HepG2 (cell line): ENCODE results near the gene MRPL20. TPM values are rescaled to one million over a fixed set of nuclear protein-coding genes. Genes with fewer than 3 reads are reported as not detected.

Source experiments
- KMT2A ChIP-seq: sonication (generic); formaldehyde crosslinking; IDR thresholded peaks from 2 replicates; pipeline ENCODE4 v1.4.0; 2020; ENCODE audit warnings: missing genetic modification reagents
- PCBP1 ChIP-seq: fragments of 200-400 bp; formaldehyde crosslinking; IDR thresholded peaks from 2 replicates; pipeline ENCODE4 v1.6.1; 2017; ENCODE audit warnings: mild to moderate bottlenecking, low read depth, low read length, borderline replicate concordance
- PITX1 ChIP-seq: sonication (generic); formaldehyde crosslinking; IDR thresholded peaks from 2 replicates; pipeline ENCODE4 v1.5.1; 2020; ENCODE audit warnings: mild to moderate bottlenecking, missing genetic modification reagents
- SUZ12 ChIP-seq: fragments of 150-350 bp; IDR thresholded peaks from 2 replicates; pipeline ENCODE4 v1.6.1; 2014; ENCODE audit warnings: low read depth, low read length
- ZNF619 ChIP-seq: sonication (generic); formaldehyde crosslinking; IDR thresholded peaks from 2 replicates; pipeline ENCODE4 v1.4.0; 2020; ENCODE audit warnings: mild to moderate bottlenecking, missing genetic modification reagents
- ZNF674 ChIP-seq: sonication (generic); formaldehyde crosslinking; IDR thresholded peaks from 2 replicates; pipeline ENCODE4 v1.5.0; 2020; ENCODE audit warnings: low read depth, mild to moderate bottlenecking, missing genetic modification reagents
- polyA plus RNA-seq, 8 experiments: library from polyadenylated mRNA; depleted of rRNA in 3 of 8; stranded (reverse) in 7 of 8; unstranded in 1 of 8; fragments of >200 nt; fragmentation: Illumina TruSeq in 4 of 8; extraction: Trizol in 4 of 8; gene quantifications; 2 replicates each; pipeline versions ENCODE4 v1.2.1 to v1.2.3, GENCODE V29; 2011 to 2016; ENCODE audit warnings: low read depth in 4 of 8, missing spikeins in 1 of 8, mixed read lengths in 1 of 8; ENCODE audit not compliant: insufficient read depth in 1 of 8
- total RNA-seq, 5 experiments: library from RNA; depleted of rRNA; stranded (reverse); fragments of >200 nt; fragmentation: Illumina TruSeq; extraction: Trizol; gene quantifications; 2 replicates each; pipeline ENCODE4 v1.2.3, GENCODE V29; 2016; ENCODE audit warnings: low read depth in 1 of 5
- TF ChIP-seq, protein P1 (sequence below): sonication (generic); formaldehyde crosslinking; IDR thresholded peaks from 2 replicates; pipeline ENCODE4 v1.5.0; 2020; ENCODE audit warnings: mild to moderate bottlenecking, missing genetic modification reagents, borderline replicate concordance
- TF ChIP-seq, protein P2 (sequence below): IDR thresholded peaks from 2 replicates; pipeline ENCODE4 v1.6.1; 2016; ENCODE audit warnings: low read depth, missing genetic modification reagents, missing compliant biosample characterization
- TF ChIP-seq, protein P3 (sequence below): sonication (generic); formaldehyde crosslinking; IDR thresholded peaks from 2 replicates; pipeline ENCODE4 v1.5.0; 2020; ENCODE audit warnings: missing genetic modification reagents, mild to moderate bottlenecking, borderline replicate concordance
- TF ChIP-seq, protein P4 (sequence below): sonication (generic); formaldehyde crosslinking; IDR thresholded peaks from 2 replicates; pipeline ENCODE4 v1.4.0; 2020; ENCODE audit warnings: missing genetic modification reagents
- TF ChIP-seq, protein P5 (sequence below): sonication (generic); formaldehyde crosslinking; IDR thresholded peaks from 2 replicates; pipeline ENCODE4 v1.9.0; 2021; ENCODE audit warnings: mild to moderate bottlenecking, missing genetic modification reagents

MRPL20 gene
- total and polyA plus RNA-seq, 2 of the 13 experiments (the other 11 are each of a cell fraction or from before 2014, with no cell fraction given): 59.2 to 127 TPM

DNA sequence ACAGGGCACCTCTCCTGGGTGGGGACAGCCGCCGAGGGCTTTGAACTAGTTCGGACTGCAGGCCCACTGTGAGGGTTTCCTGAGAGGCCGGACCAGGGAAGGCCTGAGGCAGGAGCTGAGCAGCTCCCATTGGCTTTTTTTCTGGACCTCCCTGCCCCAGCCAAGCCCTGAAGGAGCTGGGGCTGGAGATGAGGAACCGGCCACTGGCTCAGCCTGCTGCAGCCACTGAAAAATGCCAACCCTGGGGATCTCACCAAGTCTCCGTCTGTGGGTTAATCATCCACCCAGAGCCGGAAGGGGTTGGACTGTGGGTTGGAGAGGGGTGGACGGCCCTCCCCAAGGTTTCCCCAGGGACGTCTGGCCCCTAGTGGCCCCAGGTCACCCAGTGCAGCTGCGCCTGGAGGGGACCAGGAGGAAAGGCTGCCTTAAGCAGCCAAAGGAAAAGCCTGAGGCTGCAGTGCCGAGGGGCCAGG is 30.8 kb upstream of the MRPL20 start (continued):
- TF ChIP-seq, protein P1, sequence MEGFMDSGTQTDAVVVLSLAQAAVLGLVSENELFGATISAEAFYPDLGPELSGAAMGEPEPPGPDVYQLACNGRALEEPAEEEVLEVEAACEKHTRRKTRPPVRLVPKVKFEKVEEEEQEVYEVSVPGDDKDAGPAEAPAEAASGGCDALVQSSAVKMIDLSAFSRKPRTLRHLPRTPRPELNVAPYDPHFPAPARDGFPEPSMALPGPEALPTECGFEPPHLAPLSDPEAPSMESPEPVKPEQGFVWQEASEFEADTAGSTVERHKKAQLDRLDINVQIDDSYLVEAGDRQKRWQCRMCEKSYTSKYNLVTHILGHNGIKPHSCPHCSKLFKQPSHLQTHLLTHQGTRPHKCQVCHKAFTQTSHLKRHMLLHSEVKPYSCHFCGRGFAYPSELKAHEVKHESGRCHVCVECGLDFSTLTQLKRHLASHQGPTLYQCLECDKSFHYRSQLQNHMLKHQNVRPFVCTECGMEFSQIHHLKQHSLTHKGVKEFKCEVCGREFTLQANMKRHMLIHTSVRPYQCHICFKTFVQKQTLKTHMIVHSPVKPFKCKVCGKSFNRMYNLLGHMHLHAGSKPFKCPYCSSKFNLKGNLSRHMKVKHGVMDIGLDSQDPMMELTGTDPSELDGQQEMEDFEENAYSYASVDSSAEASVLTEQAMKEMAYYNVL (CRISPR knock-in tag): 0 out of 2 replicates have a peak, but pooled peaks have one; percentile 31
- 0 out of 2 replicates have a peak, but pooled peaks have one; percentile 46 for TF ChIP-seq ZNF619 (CRISPR knock-in tag)
- TF ChIP-seq, protein P2, sequence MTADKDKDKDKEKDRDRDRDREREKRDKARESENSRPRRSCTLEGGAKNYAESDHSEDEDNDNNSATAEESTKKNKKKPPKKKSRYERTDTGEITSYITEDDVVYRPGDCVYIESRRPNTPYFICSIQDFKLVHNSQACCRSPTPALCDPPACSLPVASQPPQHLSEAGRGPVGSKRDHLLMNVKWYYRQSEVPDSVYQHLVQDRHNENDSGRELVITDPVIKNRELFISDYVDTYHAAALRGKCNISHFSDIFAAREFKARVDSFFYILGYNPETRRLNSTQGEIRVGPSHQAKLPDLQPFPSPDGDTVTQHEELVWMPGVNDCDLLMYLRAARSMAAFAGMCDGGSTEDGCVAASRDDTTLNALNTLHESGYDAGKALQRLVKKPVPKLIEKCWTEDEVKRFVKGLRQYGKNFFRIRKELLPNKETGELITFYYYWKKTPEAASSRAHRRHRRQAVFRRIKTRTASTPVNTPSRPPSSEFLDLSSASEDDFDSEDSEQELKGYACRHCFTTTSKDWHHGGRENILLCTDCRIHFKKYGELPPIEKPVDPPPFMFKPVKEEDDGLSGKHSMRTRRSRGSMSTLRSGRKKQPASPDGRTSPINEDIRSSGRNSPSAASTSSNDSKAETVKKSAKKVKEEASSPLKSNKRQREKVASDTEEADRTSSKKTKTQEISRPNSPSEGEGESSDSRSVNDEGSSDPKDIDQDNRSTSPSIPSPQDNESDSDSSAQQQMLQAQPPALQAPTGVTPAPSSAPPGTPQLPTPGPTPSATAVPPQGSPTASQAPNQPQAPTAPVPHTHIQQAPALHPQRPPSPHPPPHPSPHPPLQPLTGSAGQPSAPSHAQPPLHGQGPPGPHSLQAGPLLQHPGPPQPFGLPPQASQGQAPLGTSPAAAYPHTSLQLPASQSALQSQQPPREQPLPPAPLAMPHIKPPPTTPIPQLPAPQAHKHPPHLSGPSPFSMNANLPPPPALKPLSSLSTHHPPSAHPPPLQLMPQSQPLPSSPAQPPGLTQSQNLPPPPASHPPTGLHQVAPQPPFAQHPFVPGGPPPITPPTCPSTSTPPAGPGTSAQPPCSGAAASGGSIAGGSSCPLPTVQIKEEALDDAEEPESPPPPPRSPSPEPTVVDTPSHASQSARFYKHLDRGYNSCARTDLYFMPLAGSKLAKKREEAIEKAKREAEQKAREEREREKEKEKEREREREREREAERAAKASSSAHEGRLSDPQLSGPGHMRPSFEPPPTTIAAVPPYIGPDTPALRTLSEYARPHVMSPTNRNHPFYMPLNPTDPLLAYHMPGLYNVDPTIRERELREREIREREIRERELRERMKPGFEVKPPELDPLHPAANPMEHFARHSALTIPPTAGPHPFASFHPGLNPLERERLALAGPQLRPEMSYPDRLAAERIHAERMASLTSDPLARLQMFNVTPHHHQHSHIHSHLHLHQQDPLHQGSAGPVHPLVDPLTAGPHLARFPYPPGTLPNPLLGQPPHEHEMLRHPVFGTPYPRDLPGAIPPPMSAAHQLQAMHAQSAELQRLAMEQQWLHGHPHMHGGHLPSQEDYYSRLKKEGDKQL (CRISPR knock-in tag): no peak
- TF ChIP-seq SUZ12: no peak
- TF ChIP-seq, protein P3, sequence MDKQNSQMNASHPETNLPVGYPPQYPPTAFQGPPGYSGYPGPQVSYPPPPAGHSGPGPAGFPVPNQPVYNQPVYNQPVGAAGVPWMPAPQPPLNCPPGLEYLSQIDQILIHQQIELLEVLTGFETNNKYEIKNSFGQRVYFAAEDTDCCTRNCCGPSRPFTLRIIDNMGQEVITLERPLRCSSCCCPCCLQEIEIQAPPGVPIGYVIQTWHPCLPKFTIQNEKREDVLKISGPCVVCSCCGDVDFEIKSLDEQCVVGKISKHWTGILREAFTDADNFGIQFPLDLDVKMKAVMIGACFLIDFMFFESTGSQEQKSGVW (CRISPR knock-in tag): no peak
- TF ChIP-seq, protein P4, sequence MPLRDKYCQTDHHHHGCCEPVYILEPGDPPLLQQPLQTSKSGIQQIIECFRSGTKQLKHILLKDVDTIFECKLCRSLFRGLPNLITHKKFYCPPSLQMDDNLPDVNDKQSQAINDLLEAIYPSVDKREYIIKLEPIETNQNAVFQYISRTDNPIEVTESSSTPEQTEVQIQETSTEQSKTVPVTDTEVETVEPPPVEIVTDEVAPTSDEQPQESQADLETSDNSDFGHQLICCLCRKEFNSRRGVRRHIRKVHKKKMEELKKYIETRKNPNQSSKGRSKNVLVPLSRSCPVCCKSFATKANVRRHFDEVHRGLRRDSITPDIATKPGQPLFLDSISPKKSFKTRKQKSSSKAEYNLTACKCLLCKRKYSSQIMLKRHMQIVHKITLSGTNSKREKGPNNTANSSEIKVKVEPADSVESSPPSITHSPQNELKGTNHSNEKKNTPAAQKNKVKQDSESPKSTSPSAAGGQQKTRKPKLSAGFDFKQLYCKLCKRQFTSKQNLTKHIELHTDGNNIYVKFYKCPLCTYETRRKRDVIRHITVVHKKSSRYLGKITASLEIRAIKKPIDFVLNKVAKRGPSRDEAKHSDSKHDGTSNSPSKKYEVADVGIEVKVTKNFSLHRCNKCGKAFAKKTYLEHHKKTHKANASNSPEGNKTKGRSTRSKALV: peak; percentile 75; the same call in 1 of the 2 replicates
- TF ChIP-seq PITX1 (CRISPR knock-in tag): no peak
- no peak for TF ChIP-seq ZNF674 (CRISPR knock-in tag)
- TF ChIP-seq, protein P5, sequence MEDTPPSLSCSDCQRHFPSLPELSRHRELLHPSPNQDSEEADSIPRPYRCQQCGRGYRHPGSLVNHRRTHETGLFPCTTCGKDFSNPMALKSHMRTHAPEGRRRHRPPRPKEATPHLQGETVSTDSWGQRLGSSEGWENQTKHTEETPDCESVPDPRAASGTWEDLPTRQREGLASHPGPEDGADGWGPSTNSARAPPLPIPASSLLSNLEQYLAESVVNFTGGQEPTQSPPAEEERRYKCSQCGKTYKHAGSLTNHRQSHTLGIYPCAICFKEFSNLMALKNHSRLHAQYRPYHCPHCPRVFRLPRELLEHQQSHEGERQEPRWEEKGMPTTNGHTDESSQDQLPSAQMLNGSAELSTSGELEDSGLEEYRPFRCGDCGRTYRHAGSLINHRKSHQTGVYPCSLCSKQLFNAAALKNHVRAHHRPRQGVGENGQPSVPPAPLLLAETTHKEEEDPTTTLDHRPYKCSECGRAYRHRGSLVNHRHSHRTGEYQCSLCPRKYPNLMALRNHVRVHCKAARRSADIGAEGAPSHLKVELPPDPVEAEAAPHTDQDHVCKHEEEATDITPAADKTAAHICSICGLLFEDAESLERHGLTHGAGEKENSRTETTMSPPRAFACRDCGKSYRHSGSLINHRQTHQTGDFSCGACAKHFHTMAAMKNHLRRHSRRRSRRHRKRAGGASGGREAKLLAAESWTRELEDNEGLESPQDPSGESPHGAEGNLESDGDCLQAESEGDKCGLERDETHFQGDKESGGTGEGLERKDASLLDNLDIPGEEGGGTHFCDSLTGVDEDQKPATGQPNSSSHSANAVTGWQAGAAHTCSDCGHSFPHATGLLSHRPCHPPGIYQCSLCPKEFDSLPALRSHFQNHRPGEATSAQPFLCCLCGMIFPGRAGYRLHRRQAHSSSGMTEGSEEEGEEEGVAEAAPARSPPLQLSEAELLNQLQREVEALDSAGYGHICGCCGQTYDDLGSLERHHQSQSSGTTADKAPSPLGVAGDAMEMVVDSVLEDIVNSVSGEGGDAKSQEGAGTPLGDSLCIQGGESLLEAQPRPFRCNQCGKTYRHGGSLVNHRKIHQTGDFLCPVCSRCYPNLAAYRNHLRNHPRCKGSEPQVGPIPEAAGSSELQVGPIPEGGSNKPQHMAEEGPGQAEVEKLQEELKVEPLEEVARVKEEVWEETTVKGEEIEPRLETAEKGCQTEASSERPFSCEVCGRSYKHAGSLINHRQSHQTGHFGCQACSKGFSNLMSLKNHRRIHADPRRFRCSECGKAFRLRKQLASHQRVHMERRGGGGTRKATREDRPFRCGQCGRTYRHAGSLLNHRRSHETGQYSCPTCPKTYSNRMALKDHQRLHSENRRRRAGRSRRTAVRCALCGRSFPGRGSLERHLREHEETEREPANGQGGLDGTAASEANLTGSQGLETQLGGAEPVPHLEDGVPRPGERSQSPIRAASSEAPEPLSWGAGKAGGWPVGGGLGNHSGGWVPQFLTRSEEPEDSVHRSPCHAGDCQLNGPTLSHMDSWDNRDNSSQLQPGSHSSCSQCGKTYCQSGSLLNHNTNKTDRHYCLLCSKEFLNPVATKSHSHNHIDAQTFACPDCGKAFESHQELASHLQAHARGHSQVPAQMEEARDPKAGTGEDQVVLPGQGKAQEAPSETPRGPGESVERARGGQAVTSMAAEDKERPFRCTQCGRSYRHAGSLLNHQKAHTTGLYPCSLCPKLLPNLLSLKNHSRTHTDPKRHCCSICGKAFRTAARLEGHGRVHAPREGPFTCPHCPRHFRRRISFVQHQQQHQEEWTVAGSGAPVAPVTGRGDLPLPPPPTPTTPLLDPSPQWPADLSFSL (CRISPR knock-in tag): no peak
- 0 out of 2 replicates have a peak, but pooled peaks have one; percentile 65 for TF ChIP-seq PCBP1
- peak; percentile 65; the same call in 1 of the 2 replicates for TF ChIP-seq KMT2A
